LNCAP (cell line): ENCODE data around the gene GOLGA8B.

Experiments
- CTCF ChIP-seq: fragments of 450-650 bp; IDR thresholded peaks from 2 replicates; pipeline ENCODE4 v1.5.1; 2017; ENCODE audit warnings: mild to moderate bottlenecking

GOLGA8B gene

DNA sequence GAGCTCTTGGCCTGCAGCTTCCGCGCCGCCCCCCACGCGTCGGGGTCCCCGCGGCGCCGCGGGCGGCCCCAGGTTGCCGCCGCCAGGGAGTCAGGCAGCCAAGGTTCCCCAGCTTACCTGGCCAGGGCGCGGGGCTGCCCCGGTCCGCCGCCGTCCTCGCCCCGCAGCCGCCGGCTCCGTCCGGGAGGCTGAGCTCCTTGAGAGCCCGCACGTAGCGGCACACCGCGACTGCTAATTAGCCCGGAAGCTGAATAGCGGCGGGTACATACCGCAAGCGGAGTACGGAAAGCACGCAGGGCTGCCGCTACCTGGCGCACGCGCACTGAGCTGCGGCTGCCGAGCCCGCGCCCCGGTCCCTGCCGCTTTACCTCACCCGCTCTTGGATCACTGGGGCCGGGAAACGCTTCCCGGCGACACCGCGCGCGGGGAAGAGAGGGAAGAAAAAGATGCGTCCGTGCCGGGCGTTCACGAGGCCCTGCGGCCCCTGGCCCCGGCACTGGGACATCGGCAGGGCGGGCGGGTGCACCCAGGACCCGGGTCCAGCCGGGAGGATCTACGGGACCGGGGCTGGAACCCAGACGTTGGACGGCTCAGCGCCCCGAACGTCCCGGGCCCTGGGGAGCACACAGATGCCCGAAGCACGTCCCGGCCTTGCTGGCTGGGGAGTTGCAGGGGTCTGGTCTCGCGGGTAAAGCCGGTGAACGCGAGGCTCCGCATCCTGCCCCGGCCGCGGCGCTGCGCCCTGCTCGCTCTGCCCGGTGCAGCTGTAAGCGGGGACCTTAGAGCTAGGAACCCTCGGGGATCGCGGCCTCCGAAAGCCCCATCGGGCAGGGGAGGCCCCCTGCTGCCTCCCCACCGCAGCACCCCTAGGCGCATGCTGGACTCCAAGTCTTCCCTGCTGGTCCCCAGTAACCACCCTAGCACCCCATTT, at the start of gene GOLGA8B:
GOLGA8B (minus strand) TSS at position 253 of the 931 bp plus-strand sequence. CDS start 47,739 bp downstream, outside the sequence.
- no peak for TF ChIP-seq CTCF

DNA sequence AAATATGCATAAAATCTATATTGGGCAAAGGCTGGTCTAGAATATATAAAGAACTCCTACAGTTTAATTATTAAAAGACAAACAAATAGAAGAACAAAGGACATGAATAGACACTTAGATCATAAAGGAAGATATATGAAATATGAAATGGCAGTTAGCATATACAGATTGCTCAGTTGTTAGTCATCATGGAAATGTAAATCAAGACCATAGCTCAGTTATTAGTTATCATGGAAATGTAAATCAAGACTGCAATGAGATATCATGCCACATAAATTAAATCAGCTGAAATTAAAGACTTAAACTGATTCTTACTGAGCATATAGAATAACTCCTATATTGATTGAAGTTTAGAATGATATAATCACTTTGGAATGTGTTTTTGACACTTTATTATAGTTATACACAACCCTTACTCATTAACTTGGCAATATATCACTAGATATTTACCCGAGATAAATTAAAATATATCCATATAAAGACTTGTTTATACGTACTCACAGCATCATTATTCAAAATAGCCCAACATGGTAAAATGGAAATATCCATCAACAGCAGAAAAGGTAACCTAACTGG, 45.2 kb upstream of the GOLGA8B start:
- no peak for TF ChIP-seq CTCF

GRCh38 chr15:34625007-34625406, 41.6 kb upstream of the GOLGA8B start:
- TF ChIP-seq CTCF = no peak

DNA sequence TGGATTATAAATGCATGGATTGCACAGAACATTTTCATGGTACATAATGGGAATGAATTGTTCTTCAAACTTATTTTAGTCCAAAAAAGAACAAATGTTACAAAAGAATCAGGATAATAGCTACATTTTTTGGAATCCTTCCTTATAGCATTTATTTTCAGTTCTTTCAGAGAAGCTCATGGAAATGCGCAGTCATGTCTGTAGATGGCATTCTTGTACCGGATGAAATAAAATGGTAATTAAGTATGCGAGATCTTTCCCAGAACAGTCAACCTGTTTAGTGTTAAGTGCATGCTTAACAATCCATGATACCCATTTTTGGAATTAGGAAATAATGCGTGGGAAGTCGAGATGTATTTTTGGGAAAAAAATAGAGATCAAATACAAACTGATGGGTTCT, 38.2 kb upstream of the GOLGA8B start:
- peak; percentile 67 for TF ChIP-seq CTCF

DNA sequence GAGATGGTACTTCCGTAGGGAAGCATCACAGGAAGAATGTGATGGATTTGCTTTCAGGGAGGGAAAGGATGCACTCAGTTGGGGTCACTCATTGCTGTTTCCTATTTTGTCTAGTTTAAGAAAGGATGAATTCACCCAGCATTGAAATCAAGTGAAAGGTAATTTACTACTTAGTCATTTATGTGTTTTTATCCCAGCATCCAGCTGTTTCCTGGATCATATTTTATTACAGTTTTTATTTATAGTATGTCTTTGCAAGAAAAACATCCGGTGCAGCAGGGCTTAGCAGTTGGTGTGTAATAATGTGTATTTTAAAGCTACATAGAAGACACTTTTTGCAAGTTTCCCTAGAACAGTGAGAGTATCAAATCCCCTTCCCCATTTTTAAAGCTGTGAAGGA, 37.4 kb upstream of the GOLGA8B start:
- TF ChIP-seq CTCF = no peak

DNA sequence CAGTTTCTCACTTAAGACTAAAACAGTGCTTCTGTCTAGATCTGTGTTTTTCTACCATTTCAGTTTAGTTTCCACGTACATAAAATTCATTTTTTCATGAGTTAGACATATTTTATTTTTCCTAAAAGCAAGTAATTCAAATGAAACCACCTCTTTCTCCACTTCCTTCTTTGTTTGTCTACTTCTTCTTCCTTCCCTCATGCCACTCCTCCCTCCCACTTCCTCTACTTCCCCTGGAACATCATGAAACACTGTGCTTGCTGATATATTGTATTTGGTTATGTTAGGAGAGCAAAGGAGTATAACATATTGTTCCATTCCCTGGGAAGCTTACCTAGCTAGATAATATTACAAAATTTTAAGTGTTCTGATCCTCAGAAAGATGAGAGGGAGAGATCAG, 36.7 kb upstream of the GOLGA8B start:
- TF ChIP-seq CTCF = no peak

DNA sequence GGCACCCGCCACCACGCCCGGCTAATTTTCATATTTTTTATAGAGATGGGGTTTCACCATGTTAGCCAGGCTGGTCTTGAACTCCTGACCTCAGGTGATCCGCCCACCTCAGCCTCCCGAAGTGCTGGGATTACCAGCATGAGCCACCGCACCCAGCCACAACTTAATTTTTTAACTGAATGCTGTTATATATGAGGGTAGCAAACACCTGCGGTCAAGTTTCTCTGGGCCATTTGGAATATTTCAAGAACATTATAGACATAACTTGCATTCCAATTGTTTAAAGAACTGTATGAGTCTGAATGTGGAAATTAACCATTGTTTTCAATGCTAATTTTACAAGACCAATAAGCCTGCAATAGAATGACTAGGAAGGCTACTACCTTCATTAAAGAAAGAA, 35.7 kb upstream of the GOLGA8B start:
- TF ChIP-seq CTCF = no peak
